Amniotic epithelial cell (primary cell): ENCODE measurements around the gene SLC22A13.
"Not testable (repeated sequence)": the region's sequence is repeated elsewhere in the genome, so short reads cannot be mapped to it uniquely, and the experiment has no call there.

ENCODE experiments used
- DNase-seq: peaks from one replicate; pipeline ENCODE4 v3.0.0-alpha.2; 2010; ENCODE audit warnings: low read depth

Gene SLC22A13

DNA sequence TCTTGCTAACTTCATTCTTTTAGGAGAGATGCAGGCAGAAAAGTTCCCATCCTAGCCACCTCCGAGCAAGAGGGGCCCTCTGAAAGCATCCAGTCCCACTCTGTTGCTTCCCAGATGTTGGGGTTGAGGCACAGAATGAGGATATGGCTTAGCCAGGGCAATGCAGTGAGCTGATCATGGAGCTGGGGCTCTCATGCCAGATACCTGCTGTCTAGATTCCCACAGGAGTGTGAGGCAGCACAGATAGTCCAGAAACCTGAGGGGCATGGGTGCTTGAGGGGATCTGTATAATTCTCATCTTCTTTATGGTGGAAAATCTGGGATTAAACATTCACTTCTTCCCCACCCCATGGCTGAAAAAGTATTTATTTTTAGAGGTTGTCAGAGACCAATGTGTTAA lies 1.2 kb downstream of the SLC22A13 start:
- no peak for DNase-seq

GRCh38 chr3:38267662-38268061 lies 2.0 kb downstream of the SLC22A13 start:
- DNase-seq, result no peak

GRCh38 chr3:38268087-38268486 lies 2.5 kb downstream of the SLC22A13 start:
- DNase-seq, result no peak

GRCh38 chr3:38268522-38268921 lies 2.9 kb downstream of the SLC22A13 start:
- DNase-seq, result no peak

- DNase-seq, result no peak
Observed at GRCh38 chr3:38270606-38271005, 5.0 kb downstream of the SLC22A13 start.

GRCh38 chr3:38271553-38271952 lies 5.9 kb downstream of the SLC22A13 start:
- DNase-seq, result no peak

DNA sequence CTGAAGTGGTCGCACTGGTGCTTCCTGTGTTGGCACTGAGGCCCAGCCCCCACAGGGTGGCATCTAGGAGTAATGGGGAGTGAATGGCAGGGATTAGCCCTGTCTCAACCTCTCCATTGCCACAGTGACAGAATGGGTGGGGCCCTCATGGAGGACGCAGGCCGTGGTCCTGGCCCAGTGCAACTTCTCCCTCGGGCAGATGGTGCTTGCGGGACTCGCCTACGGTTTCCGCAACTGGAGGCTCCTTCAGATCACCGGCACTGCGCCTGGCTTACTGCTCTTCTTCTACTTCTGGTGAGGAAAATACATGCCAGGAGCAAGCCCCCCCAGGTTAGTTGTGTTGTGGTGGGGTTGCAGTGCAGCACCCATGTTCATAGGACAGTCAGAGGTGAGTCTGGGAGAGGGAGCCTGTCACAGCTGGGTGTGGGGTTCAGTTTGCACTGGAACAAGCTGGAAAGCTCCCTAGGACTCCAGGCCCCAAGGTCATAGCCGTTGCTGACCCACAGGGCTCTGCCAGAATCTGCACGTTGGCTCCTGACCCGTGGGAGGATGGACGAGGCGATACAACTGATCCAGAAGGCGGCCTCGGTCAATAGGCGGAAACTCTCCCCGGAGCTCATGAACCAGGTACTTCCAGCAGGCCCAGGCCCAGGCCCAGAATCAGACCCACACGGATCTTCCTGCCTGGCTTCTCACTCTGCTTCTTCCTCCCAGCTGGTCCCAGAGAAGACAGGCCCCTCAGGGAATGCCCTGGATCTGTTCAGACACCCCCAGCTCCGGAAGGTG lies 9.4 kb downstream of the SLC22A13 start:
- DNase-seq, result no peak

GRCh38 chr3:38275658-38276057 lies 10.0 kb downstream of the SLC22A13 start:
- no peak for DNase-seq

DNA sequence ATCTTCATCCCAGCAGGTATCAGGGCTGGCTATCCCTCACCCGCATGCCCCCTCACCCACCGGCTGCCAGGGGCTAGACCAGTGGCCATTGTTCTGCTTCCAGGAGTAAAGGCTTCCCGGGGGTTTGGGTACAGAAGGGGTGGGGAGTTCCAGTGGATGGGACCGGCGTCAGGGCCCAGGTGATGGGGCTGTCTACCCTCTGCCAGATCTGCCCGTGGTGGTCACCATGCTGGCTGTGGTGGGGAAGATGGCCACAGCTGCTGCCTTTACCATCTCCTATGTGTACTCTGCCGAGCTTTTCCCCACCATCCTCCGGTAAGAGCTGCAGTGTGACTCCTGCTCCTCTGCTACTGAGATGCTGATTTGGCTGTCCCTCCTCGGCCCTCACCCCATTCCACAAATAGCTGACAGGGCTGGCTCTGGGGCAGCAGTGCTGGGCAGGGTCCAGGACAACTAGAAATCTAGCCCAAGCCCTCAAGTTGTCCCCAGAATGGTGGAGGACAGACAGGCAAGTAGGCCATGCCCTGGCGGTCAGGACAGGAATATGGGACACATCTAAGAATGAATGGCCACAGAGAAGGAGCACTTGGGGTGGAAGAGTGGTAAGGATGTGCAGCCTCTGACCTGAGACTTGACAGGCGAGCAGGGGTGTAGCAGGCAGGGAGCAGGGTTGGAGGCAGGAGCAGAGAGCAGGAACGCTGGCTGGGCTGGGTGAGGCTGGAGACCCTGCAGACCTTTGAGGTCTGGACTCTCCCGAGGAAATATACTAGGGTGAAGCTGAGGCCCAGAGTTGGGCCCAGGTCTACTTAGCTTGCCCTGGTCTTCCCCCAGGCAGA lies 10.7 kb downstream of the SLC22A13 start:
- DNase-seq, result no peak

GRCh38 chr3:38276917-38277630 lies 11.5 kb downstream of the SLC22A13 start:
- DNase-seq, result no peak

DNA sequence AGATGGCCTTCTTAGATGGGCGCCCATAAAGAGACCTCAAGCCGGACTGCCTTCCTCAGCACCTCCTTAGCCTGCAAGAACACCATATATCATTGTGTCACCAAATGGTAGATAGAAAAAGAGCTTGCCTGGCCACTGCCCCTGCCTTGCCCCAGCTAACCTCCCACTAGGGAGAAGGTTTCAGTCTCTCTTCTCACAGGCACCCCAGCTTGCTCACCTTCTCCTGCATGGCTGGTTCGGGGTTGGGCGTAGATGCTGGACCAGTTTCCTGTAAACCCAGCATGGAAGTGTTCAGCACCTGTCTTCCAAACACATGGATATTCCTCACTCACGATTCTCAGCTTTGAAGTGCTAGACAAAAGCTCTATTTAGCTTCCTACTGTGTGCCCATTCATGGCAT lies 13.2 kb downstream of the SLC22A13 start:
- no peak for DNase-seq

DNA sequence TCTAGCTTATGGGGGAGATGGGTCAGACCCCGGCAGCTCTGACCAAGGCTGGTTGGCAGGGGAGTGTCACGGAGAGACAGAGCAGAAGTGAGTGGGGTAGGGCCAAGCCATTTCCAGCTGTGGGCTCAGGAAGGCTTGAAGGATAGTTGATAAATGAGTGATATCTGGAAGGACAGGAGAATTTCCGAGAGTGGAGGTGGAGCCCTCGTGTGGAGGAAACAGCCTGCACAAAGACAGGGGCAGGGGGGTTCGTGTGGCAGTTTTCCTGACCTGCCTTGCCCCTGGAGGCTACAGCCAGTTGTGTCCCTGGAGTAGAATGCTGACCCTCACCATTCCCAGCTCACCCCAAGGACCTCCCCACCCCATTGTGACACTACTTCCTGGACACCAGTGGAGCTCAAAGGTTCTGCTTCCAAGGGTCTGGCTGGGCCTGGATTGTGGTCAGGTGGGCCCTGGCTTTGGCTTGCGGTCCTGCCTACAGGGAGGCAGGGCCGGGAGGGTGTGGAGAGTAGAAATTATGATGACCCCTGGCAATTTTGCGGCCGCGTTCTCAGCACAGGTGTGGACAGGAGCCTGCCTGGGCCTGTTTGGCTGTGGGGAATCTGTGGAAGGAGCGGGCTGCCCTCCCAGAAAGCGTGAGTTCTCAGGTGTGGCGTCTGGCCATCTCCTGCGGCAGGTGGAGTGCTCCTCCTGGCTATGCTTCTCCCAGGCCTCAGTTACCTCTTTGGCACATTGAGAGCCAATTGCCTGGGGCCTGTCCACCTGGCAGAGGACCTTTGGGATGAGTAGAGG lies 16.5 kb downstream of the SLC22A13 start, which contains the start of gene SLC22A14:
Gene SLC22A14, plus strand, starts transcription at position 400 of the 792 bp plus-strand sequence. CDS start 23,733 bp downstream, outside the sequence.
- DNase-seq, result no peak

DNA sequence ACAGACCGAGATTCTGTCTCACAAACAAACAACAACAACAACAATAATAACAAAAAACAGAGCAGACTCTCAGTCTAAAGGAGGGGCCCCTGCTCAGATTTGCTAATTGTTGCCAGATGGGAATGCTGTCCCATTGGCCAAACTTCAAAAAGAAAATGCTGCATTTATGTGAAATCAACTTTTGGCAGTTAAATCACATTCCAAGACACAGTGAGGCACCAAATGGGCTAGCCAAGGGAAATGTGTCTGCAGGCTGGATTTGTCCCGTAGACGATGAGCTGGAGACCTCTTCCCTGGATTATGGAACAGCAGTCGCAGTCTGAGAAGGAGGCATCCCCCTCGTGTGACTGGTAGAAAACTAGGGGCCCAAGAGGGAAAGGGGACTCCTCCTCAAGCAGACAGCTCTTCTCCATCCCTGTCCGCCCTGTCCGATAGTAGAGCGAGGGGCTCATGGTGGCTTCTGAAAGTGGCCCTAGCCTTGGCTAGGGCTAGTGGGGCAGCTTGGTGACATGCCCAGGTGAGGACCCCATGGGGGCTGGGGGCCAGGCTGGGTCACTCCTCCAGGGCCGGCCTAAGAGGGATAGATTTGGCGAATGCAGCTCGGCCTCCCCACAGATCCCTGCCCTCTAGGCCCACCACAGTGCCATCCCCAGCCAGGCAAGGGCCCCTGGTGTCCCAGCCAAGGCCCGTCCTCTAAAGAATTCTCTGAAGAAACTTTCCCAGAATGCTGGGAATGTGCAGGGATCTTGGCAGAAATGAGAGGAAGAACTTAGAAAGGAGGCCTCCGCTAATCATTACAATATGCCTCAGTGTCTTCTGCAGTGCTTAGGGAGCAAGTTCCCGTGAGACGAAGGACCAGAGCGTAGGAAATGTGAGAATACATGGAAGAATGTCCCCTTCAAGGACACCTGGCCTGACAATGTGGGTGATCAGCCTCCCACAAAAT lies 18.5 kb downstream of the SLC22A13 start:
- no peak for DNase-seq

GRCh38 chr3:38284756-38285150 lies 19.1 kb downstream of the SLC22A13 start:
- DNase-seq, result no peak

DNA sequence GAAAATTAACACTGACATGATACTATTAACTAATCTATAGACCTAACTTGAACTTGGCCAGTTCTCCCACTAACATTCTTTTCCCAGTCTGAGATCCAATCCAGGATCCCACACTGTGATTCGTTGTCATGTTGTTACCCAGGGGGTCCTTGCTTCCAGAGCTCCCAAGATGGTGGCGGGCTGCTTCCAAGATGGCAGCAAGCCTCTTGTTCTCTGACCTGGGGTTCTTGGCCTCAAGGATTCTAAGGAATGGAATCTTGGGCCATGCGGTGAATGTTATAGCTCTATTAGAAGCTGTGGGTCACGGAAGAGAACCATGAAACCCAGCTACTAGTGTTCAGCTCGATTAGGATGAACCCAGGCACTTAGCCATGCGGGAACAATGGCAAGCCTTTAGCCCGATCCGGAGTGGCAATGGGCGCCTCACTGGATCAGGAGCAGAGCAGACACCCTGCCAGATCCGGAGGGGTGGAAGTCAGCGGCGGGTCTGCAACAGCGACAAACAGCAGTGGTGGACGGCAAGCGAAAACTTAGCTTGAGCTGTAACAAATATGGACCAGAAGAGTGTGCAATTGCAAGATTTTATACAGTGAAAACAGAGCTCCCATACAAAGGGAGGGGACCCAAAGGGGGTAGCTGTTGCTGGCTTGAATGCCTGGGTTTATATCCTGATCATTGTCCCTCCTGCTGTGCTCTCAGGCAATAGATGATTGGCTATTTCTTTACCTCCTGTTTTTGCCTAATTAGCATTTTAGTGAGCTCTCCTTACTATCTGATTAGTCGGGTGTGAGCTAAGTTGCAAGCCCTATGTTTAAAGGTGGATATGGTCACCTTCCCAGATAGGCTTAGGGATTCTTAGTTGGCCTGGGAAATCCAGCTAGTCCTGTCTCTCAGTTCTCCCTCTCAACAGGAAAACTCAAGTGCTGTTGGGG lies 23.9 kb downstream of the SLC22A13 start:
- DNase-seq, result not testable (repeated sequence)

- not testable (repeated sequence) for DNase-seq
Observed at GRCh38 chr3:38297053-38297452, 31.4 kb downstream of the SLC22A13 start.

- DNase-seq, result no peak
Observed at GRCh38 chr3:38297537-38297936, 31.9 kb downstream of the SLC22A13 start.

- DNase-seq, result peak; percentile 25
Observed at GRCh38 chr3:38297947-38298711, 32.5 kb downstream of the SLC22A13 start.

DNA sequence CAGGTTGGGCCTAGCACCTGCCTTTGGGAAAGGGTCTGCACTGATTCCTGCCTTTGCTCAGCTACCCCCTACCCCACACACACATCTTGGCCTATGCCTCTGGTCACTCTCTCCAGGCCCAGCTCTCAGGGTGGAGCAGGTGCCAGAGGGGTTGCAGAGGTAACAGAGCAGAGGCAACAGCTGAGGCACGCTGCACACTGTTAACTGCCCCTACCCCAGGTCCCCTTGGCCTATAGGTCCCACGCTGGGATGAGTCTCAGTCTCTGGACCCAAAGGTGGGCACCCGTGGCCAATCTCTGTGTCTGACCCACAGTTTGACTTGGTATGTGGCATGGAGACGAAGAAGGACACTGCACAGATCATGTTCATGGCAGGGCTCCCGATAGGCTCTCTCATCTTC lies 41.3 kb downstream of the SLC22A13 start:
- DNase-seq, result no peak
